Transverse colon (tissue), 4 donors: ENCODE results near the gene MOV10L1. TPM values are rescaled to one million over a fixed set of nuclear protein-coding genes. Genes with fewer than 3 reads are reported as not detected.

ENCODE experiments used
- DNase-seq: peaks from one replicate; pipeline ENCODE4 v3.0.0-alpha.2; 2019
- H3K27ac ChIP-seq, 4 donors: fragments of 200-600 bp; sonication (generic); 2 replicates each; pipeline ENCODE4 v1.5.1; 2016 to 2018; ENCODE audit warnings: inconsistent platforms in 4 of 4
- H3K27me3 ChIP-seq: fragments of 200-600 bp; sonication (generic); 2 replicates; pipeline ENCODE4 v1.5.1; 2017; ENCODE audit warnings: inconsistent platforms
- H3K36me3 ChIP-seq, 4 donors: fragments of 200-600 bp; sonication (generic); 2 replicates each; pipeline ENCODE4 v1.5.1; 2017 to 2019; ENCODE audit warnings: inconsistent platforms in 4 of 4
- H3K4me1 ChIP-seq, 4 donors: fragments of 200-600 bp; sonication (generic); 2 replicates each; pipeline ENCODE4 v1.5.1; 2017 to 2020; ENCODE audit warnings: inconsistent platforms in 4 of 4
- H3K4me3 ChIP-seq, 4 donors: fragments of 200-600 bp; sonication (generic); 1 replicate in 1 of 4; 2 replicates in 3 of 4; pipeline versions ENCODE4 v1.5.1 to v1.6.1; 2017 to 2019; ENCODE audit warnings: inconsistent platforms in 4 of 4
- H3K9me3 ChIP-seq, 2 donors: fragments of 200-600 bp; sonication (generic); 2 replicates each; pipeline ENCODE4 v1.5.1; 2017 to 2019; ENCODE audit warnings: inconsistent platforms in 2 of 2
- CTCF ChIP-seq, 5 experiments: fragments of 200-600 bp in 3 of 5; fragments of 450-650 bp in 2 of 5; sonication (generic) in 3 of 5; IDR thresholded peaks; 1 replicate in 2 of 5; 2 replicates in 3 of 5; pipeline ENCODE4 v1.5.1; 2016 to 2017; ENCODE audit warnings: antibody characterized with exemption in 5 of 5, inconsistent platforms in 3 of 5, mild to moderate bottlenecking in 2 of 5, moderate library complexity in 1 of 5
- EP300 ChIP-seq: sonication (generic); formaldehyde crosslinking; IDR thresholded peaks from one replicate; pipeline ENCODE4 v1.6.1; 2017; ENCODE audit warnings: antibody characterized with exemption, low read depth
- POLR2A ChIP-seq: fragments of 450-650 bp; IDR thresholded peaks from one replicate; pipeline ENCODE4 v1.6.1; 2016; ENCODE audit warnings: antibody characterized with exemption, mild to moderate bottlenecking, moderate library complexity
- POLR2AphosphoS5 ChIP-seq, 3 donors: sonication (generic); formaldehyde crosslinking; IDR thresholded peaks; one replicate each; pipeline ENCODE4 v1.6.1; 2016; ENCODE audit warnings: antibody characterized with exemption in 3 of 3
- WGBS, 2 donors: methylation state at CpG; one replicate each; pipeline ENCODE4 v1.1.5; 2018; ENCODE audit warnings: low coverage in 1 of 2; 5-methylcytosine and 5-hydroxymethylcytosine counted together
- in situ Hi-C, 4 donors: fragments of 200-750 bp; cut with MboI; loops; one replicate each; pipeline versions ENCODE4 v1.15.0 to v1.15.1; 2017; ENCODE audit warnings: low sequenced_read_pairs in 3 of 4, low pct_ligation_motif_present in 1 of 4, low pct_unique_long_range_greater_than_20kb in 1 of 4
- intact Hi-C: fragments of 100-400 bp; cut with DNase I; formaldehyde crosslinking; loops from one replicate; pipeline ENCODE4 v1.15.1; 2023; ENCODE audit warnings: low total_unique reads
- total RNA-seq, 4 donors: library from RNA; depleted of rRNA; stranded (reverse); fragments of >200 nt; gene quantifications; one replicate each; pipeline ENCODE4 v1.1.0, GENCODE V29; 2016

The MOV10L1 gene
- total RNA-seq, 4 donors from 2014 or later = 0.20 to 0.48 (median 0.41) TPM; not detected in 1

- H3K27ac ChIP-seq = no peak overlapping the region
- H3K9me3 ChIP-seq = no peaks in the 10 kb centered on the region
- in situ Hi-C loops = no loop called here
- no peak overlapping the region for H3K4me3 ChIP-seq
- H3K4me1 ChIP-seq = peaks cover 24 to 44% (median 38%) of the 10 kb centered on the region in 4 donors
- H3K27me3 ChIP-seq = no peaks in the 10 kb centered on the region
- TF ChIP-seq POLR2A (no peak), CTCF (IDR thresholded peaks at IDR 0.05) (no peak), POLR2AphosphoS5 (IDR thresholded peaks at IDR 0.05) (no peak)
- peaks cover 0 to 6% (median 2%) of the 10 kb centered on the region in 4 donors for H3K36me3 ChIP-seq
- intact Hi-C loops = no loop called here
- no peak for DNase-seq
- WGBS, 2 donors = 93% methylated on average over 2 of the region's 8 CpGs; no CpG with 5 or more reads in 1 of the 2 donors
These were observed 103.8 kb downstream of the MOV10L1 start for GRCh38 chr22:50193621-50194020.

DNA sequence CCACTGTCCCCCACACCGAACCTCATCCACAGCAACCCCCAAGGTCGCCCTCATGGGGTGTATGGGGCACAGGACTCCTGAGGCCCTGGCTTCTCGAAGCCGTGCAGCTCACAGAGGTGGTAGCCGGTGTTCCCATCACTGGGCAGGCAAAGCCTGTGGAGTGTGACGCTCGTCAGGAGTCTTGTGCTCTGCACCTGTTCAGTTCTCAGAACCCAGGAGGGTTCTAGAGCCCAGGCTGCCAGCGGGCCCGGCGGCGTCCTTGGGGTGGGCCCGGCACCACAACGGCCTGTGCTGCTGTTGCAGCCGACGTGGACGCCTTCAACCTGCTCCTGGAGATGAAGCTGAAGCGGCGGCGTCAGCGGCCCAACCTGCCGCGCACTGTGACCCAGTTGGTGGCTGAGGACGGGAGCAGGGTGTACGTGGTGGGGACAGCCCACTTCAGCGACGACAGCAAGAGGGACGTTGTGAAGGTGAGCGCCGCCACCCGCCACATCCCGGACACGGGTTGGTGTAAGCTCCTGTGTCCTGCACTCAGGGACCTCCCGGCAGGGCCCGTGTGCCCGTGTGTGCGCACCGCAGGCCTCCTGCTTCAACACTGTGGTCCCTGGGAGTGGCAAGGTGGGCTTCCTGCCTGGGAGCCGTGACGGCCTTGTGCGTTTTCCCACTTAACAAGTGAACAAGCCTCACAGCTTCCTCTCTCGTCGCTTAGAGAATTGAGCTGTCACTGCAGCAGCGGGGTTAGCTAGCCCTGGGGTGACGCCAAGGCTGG is 104.4 kb downstream of the MOV10L1 start:
- no peak overlapping the region for H3K27ac ChIP-seq

DNA sequence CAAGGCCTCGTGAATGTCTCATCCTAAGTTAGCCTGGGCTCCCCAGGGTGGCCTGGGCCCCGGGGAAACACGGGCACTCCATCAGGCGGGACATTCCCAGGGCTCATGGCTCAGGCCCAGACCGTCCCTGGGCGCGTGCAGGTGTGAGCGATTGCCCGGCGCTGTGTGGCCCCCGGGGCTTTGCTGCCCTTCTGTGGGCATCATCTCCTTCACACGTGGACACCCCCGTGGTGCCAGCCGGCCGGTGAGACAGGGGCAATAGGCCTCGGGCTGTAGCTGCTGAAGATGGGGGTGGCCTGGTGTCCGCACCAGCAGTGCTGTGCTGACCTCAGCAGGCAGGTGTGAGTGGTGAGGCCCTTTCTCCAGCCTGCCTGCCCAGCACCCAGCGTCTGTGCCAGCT is 106.5 kb downstream of the MOV10L1 start:
- intact Hi-C loops = no loop called here
- no peak overlapping the region for H3K4me3 ChIP-seq

More for the DNA sequence above, 104.4 kb downstream of the MOV10L1 start:
- Histone ChIP-seq H3K27me3 (no peaks in the 10 kb centered on the region), H3K36me3 (peaks cover 0 to 6% (median 2%) of the 10 kb centered on the region in 4 donors), H3K9me3 (no peaks in the 10 kb centered on the region), H3K4me3 (no peak overlapping the region), H3K4me1 (peaks cover 21 to 38% (median 32%) of the 10 kb centered on the region in 4 donors)
- intact Hi-C loops (no loop called here), in situ Hi-C loops (no loop called here)
- WGBS, 2 donors = 91% methylated on average over 31 of the region's 44 CpGs; no CpG with 5 or more reads in 1 of the 2 donors
- TF ChIP-seq EP300 (no peak), CTCF (IDR thresholded peaks at IDR 0.05) (no peak), POLR2A (no peak), POLR2AphosphoS5 (IDR thresholded peaks at IDR 0.05) (no peak)
- DNase-seq = no peak

More for the DNA sequence above, 106.5 kb downstream of the MOV10L1 start:
- TF ChIP-seq POLR2A = no peak
- TF ChIP-seq EP300 = no peak
- no peak for TF ChIP-seq CTCF (IDR thresholded peaks at IDR 0.05)
- no peak for TF ChIP-seq POLR2AphosphoS5 (IDR thresholded peaks at IDR 0.05)
- H3K36me3 ChIP-seq = peaks cover 0 to 6% (median 2%) of the 10 kb centered on the region in 4 donors
- no peak for DNase-seq
- in situ Hi-C loops = no loop called here
- H3K27ac ChIP-seq = no peak overlapping the region
- H3K27me3 ChIP-seq = no peaks in the 10 kb centered on the region
- H3K4me1 ChIP-seq = peaks cover 12 to 28% (median 22%) of the 10 kb centered on the region in 4 donors
- WGBS, 2 donors = 89% methylated on average over 11 of the region's 18 CpGs; no CpG with 5 or more reads in 1 of the 2 donors
- H3K9me3 ChIP-seq = no peaks in the 10 kb centered on the region
